AG09309 (cell line): ENCODE data around the gene CFAP251.

Source experiments
- DNase-seq: peaks from one replicate; pipeline ENCODE4 v3.0.0-alpha.2; 2010; ENCODE audit warnings: low read depth
- H3K4me3 ChIP-seq: 2 replicates; pipeline ENCODE4 v1.5.1; 2011; ENCODE audit warnings: mild to moderate bottlenecking, low read depth, low read length, moderate library complexity; ENCODE audit not compliant: control insufficient read depth
- TF ChIP-seq, protein P1 (sequence below): IDR thresholded peaks from 2 replicates; pipeline ENCODE4 v1.5.1; 2011; ENCODE audit warnings: mild to moderate bottlenecking, low read depth, low read length, inconsistent platforms; ENCODE audit not compliant: insufficient read depth, control insufficient read depth; ENCODE audit errors: missing control alignments

CFAP251 gene

GRCh38 chr12:122003651-122004611 lies 85.5 kb downstream of the CFAP251 start:
- no peak for DNase-seq
- no peak overlapping the region for H3K4me3 ChIP-seq

GRCh38 chr12:122004633-122005071 lies 86.3 kb downstream of the CFAP251 start:
- H3K4me3 ChIP-seq = no peak overlapping the region
- TF ChIP-seq, protein P1, sequence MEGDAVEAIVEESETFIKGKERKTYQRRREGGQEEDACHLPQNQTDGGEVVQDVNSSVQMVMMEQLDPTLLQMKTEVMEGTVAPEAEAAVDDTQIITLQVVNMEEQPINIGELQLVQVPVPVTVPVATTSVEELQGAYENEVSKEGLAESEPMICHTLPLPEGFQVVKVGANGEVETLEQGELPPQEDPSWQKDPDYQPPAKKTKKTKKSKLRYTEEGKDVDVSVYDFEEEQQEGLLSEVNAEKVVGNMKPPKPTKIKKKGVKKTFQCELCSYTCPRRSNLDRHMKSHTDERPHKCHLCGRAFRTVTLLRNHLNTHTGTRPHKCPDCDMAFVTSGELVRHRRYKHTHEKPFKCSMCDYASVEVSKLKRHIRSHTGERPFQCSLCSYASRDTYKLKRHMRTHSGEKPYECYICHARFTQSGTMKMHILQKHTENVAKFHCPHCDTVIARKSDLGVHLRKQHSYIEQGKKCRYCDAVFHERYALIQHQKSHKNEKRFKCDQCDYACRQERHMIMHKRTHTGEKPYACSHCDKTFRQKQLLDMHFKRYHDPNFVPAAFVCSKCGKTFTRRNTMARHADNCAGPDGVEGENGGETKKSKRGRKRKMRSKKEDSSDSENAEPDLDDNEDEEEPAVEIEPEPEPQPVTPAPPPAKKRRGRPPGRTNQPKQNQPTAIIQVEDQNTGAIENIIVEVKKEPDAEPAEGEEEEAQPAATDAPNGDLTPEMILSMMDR = no peak
- no peak for DNase-seq

More at GRCh38 chr12:122003651-122004611, 85.5 kb downstream of the CFAP251 start:
- TF ChIP-seq, protein P1 = no peak

DNA sequence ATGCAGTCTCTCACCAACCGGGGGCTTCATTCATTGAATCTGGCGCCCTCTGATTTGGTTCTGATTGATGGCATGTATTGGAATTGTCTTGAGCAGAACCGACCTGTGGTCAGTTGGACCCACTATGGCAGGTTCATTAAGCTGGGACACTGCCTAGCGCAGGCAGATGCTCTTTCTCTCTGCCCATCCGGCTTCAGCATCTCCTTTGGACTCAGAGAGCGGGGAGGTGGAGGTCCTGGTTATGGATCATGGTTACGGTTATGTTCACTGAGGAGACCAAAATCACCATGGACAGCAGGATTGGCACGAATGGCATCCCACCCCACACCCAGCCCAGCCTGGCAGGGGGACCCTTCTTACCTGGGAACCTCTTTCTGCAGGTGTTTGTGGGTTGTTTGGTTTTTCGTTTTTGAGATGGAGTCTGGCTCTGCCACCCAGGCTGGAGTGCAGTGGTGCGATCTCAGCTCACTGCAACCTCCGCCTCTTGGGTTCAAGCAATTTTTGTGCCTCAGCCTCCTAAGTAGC lies 86.9 kb downstream of the CFAP251 start:
- DNase-seq = no peak
- TF ChIP-seq, protein P1 = no peak
- H3K4me3 ChIP-seq = no peak overlapping the region

DNA sequence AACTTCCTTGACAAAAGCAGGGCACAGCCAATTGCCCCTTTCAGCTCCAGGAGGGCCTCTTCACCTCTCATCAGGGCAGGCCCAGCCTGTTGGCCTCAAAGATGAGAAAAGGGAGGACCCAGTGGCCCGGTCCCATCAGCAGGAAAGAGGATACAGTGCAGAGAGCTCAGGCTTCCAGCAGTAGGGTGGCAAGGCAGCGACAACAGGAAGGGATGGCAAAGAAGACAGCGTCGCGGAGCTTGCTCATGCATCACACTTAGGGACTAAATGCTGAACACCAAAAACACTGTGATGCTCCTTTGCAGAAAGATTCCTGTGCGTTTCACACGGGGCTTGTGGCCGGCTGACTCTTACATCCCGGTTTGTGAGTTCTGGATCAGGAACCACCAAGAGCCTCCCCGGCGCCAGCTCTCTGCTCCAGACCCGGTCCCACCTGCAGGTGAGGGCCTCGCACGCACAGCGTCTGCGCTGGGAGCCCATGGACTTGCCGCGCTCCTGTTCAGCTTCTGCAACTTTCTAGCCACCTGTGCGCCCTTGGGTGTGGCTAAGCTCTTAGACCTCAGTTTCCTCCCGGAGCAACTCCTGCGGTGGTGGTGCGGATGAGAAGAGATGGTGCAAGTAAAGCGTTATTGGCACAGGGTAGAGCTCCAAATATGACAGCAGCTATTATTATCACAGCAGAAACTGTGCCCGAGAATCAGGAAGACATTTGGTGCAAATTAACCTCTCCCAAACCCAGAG lies 88.0 kb downstream of the CFAP251 start:
- TF ChIP-seq, protein P1 = no peak
- no peak for DNase-seq
- no peak overlapping the region for H3K4me3 ChIP-seq

DNA sequence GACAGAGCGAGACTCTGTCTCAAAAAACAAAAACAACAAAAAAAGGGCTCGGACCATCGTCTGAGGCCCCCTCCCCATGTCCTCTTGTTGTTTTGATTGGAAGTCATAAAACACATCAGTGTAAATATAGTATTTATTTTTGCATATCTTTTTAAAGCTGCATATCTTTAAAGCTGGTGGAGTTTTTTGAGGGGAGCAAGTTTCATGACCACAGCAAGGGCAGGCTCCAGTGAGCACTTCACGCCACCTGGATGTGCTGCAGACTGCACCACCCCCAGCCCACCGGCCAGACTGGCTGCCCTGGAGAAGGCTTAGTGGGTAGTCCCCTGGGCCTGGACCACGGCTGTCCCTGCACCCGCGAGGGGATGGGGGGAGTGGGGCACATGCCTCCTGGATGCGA lies 91.3 kb downstream of the CFAP251 start:
- no peak for DNase-seq
- TF ChIP-seq, protein P1 = no peak
- no peak overlapping the region for H3K4me3 ChIP-seq

- TF ChIP-seq, protein P1 = no peak
- no peak overlapping the region for H3K4me3 ChIP-seq
- no peak for DNase-seq
Observed at GRCh38 chr12:122012184-122012583, 93.8 kb downstream of the CFAP251 start.
